Activated CD4-positive, alpha-beta T cell treated with anti-CD3 and anti-CD28 coated beads, Interleukin-2, amount 10 ng/mL, durations not matched to agents 24 days and 14 days (primary cell): Measurements from ENCODE around the gene TRAPPC2L. TPM values are rescaled to one million over a fixed set of nuclear protein-coding genes. Genes with fewer than 3 reads are reported as not detected.
A peak's percentile ranks its signal among the peaks of the same experiment; 100 is the strongest.

Source experiments
- DNase-seq: peaks from one replicate; pipeline ENCODE4 v3.0.0; 2022
- H3K27ac Mint-ChIP-seq: one replicate; pipeline ENCODE4 v1.8.0; 2022; ENCODE audit warnings: mild to moderate bottlenecking, mixed read lengths
- H3K27me3 Mint-ChIP-seq: one replicate; pipeline ENCODE4 v1.8.0; 2022; ENCODE audit warnings: mixed read lengths
- H3K36me3 Mint-ChIP-seq: one replicate; pipeline ENCODE4 v1.8.0; 2022; ENCODE audit warnings: low read depth, mild to moderate bottlenecking, mixed read lengths
- H3K4me1 Mint-ChIP-seq: one replicate; pipeline ENCODE4 v1.8.0; 2021; ENCODE audit warnings: mixed read lengths
- H3K4me3 Mint-ChIP-seq: one replicate; pipeline ENCODE4 v1.8.0; 2022; ENCODE audit warnings: mild to moderate bottlenecking, moderate library complexity, mixed read lengths
- H3K9me3 Mint-ChIP-seq: one replicate; pipeline ENCODE4 v1.8.0; 2021; ENCODE audit warnings: mixed read lengths
- intact Hi-C: fragments of 100-400 bp; cut with micrococcal nuclease; formaldehyde crosslinking; loops from one replicate; pipeline ENCODE4 v1.15.1; 2023
- total RNA-seq: library from RNA; stranded (reverse); gene quantifications from 2 replicates; pipeline ENCODE4 v1.2.3, GENCODE V29; 2022

Gene TRAPPC2L
- total RNA-seq, 1 donor from 2014 or later: 62.1 TPM

GRCh38 chr16:88854306-88855111 is 2.4 kb upstream of the TRAPPC2L start:
- Mint-ChIP-seq H3K4me3 (peak overlapping the region; percentile 72), H3K4me1 (peaks cover 19% of the 10 kb centered on the region), H3K36me3 (peaks cover 12% of the 10 kb centered on the region), H3K27ac (no peak overlapping the region), H3K9me3 (no peaks in the 10 kb centered on the region), H3K27me3 (no peaks in the 10 kb centered on the region)
- intact Hi-C loops: no loop called here
- DNase-seq: peak; percentile 65

DNA sequence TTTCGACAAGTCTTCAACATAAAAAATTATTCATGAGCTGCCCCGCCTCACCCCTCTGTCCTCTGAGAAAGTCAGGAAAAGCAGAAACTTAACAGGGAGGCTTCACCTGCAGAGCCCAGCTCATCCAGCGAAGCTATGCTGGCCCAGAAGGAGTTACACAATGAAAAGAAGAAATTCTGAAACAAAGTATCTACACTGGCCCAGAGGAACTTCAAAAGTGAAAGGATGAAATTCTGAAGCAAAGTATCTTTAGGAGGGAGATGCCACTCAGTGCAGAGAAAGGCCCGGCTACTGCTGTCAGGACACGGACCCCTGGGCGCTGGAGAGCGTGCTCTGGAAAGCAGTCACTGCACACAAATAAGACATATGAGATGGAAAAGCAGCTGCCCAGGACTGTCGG is 1.8 kb upstream of the TRAPPC2L start:
- intact Hi-C loops: no loop called here
- Mint-ChIP-seq H3K27ac (peak overlapping the region; percentile 30), H3K27me3 (no peaks in the 10 kb centered on the region), H3K36me3 (peaks cover 18% of the 10 kb centered on the region), H3K4me3 (peak overlapping the region; percentile 72), H3K9me3 (no peaks in the 10 kb centered on the region), H3K4me1 (peaks cover 19% of the 10 kb centered on the region)
- no peak for DNase-seq

DNA sequence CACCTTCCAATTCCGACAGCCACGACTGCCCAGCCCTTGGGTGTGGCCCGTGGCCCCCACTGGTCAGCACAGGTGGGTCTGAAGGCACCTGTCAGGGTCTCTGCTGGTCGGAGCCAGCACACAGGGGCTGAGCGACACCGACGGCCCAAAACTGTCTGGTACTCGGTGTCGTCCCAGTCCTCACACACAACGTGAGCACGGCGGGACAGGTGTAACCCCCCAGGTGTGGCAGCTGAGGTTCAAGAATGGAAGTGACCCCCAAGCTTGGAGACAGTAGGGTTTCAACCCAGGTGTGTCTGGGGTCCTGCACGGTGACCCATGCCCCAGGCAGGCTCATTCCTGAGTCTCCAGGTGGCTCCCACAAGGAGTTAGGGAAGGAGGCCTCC is 1.2 kb upstream of the TRAPPC2L start:
- no peaks in the 10 kb centered on the region for H3K9me3 Mint-ChIP-seq
- H3K27ac Mint-ChIP-seq: no peak overlapping the region
- no peaks in the 10 kb centered on the region for H3K27me3 Mint-ChIP-seq
- DNase-seq: no peak
- intact Hi-C loops: loop anchor here (1.0 kb wide), 1 partner anchor 73 kb away; no protein-coding TSS in a partner anchor
- peaks cover 19% of the 10 kb centered on the region for H3K4me1 Mint-ChIP-seq
- H3K4me3 Mint-ChIP-seq: peak overlapping the region; percentile 76
- peaks cover 18% of the 10 kb centered on the region for H3K36me3 Mint-ChIP-seq

DNA sequence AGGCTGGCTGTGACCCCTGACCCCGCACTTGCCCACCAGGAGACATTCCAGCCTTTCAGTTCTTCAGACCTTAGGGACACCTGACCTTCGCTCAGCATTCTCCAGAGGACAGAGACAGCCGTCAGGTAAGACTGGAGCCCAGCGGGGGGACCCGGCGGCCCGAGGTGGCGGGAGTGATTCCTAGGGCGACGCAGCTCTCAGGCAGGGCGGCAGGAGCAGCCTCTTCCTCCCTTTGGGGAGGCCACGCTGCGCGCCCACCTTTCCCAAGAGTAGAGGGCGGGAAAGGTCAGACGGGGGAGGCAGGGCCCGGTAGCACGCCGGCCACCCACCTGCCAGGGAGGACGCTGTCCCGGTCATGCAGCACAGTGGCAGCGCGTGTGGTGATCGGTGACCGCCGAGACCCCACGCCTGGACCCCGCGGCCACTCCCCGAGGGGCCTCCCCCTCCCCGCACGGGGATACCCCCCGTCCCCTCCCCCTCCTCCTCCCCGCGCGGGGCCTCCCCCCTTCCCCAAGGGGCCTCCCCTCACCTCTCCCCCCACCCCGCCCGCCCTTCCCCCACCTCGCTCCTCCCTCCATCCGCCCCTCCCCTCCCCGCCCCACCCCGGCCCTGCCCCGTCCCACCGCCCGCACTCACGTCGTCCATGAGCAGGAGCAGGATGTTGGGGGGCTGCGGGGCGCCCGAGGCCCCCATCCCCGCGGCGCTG is 652 bp upstream of the TRAPPC2L start:
- peaks cover 22% of the 10 kb centered on the region for H3K36me3 Mint-ChIP-seq
- H3K27me3 Mint-ChIP-seq: no peaks in the 10 kb centered on the region
- H3K27ac Mint-ChIP-seq: no peak overlapping the region
- H3K4me3 Mint-ChIP-seq: peak overlapping the region; percentile 99
- intact Hi-C loops: loop anchor here (1.0 kb wide), 1 partner anchor 74 kb away; no protein-coding TSS in a partner anchor
- DNase-seq: peak; percentile 67
- no peaks in the 10 kb centered on the region for H3K9me3 Mint-ChIP-seq
- peaks cover 19% of the 10 kb centered on the region for H3K4me1 Mint-ChIP-seq

GRCh38 chr16:88857728-88858339 is 907 bp downstream of the TRAPPC2L start:
- Mint-ChIP-seq H3K4me1 (peaks cover 17% of the 10 kb centered on the region), H3K27ac (peak overlapping the region; percentile 94), H3K27me3 (no peaks in the 10 kb centered on the region), H3K36me3 (peaks cover 22% of the 10 kb centered on the region), H3K4me3 (peak overlapping the region; percentile 99), H3K9me3 (no peaks in the 10 kb centered on the region)
- DNase-seq: peak; percentile 92
- intact Hi-C loops: loop anchor here (1.0 kb wide), 3 partner anchors 42 to 358 kb away; no protein-coding TSS in a partner anchor

DNA sequence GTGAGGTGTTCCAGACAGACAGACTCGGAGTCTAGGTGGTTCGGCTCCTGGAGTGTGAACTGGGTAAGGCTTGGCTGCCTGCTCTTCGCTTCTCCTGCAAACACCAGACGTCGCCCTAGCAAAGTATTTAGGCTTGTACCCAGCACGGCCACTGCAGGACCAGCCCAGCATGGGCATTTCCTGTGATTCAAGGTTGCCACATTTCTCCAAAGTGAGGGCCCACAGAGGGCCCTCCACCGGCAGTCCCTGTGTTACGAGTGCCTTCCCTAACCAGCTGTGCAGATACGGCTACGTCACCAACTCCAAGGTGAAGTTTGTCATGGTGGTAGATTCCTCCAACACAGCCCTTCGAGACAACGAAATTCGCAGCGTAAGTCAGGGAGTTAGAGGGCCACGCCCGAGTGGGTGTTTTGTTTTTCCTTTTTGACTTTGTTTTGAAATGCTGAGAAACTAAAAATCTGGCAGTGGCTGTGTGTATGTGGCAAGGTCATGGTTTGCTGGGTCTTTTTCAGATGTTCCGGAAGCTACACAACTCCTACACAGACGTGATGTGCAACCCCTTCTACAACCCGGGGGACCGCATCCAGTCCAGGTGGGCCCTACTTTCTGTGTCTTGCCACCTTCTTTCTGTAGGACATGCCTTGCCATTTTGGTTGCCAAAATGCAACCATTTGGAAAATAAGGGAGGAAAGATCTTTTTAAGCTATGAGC is 2.6 kb downstream of the TRAPPC2L start:
- Mint-ChIP-seq H3K36me3 (peaks cover 22% of the 10 kb centered on the region), H3K4me3 (peak overlapping the region; percentile 26), H3K27ac (no peak overlapping the region), H3K4me1 (peaks cover 17% of the 10 kb centered on the region), H3K27me3 (no peaks in the 10 kb centered on the region), H3K9me3 (no peaks in the 10 kb centered on the region)
- intact Hi-C loops: no loop called here
- no peak for DNase-seq

DNA sequence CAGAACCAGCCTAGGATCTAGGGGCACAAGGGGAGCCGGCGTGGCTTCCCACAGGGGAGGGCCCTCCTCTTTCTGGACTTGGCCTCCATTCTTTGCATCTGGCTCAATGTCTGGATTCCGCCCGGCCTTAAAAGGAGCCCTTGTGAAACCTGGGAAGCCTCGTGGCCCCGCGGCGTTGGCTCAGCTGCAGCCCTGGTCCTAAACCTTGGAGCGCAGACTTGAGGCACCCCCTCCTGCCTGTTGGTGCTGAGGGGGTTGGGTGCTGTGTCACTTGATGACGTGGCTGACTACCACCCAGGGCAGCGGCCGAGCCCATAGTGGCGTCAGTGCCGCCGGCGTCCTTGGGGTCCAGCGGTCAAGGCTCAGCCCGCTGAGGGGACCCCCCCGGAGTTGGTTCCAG is 4.4 kb downstream of the TRAPPC2L start:
- Mint-ChIP-seq H3K27ac (no peak overlapping the region), H3K36me3 (peaks cover 19% of the 10 kb centered on the region), H3K9me3 (no peaks in the 10 kb centered on the region), H3K4me3 (no peak overlapping the region), H3K4me1 (peaks cover 10% of the 10 kb centered on the region), H3K27me3 (no peaks in the 10 kb centered on the region)
- no peak for DNase-seq
- intact Hi-C loops: no loop called here

DNA sequence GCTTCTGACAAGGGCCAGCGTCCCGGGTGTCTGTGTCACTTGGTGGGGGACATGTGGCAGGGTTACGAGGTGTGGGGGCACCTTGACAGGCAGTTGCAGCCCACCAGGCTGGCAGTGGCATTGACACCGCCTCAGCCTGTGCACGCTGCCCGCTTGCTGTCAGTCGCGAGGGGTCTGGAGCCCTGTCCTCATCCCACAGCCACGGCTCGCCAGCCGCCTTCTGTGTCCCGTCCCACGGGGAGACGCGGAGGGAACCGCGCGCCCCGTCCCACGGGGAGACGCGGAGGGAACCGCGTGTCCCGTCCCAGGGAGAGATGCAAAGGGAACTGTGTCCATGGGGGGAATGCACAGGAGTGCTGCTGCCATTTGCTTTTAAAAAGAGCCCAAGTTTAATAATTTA is 6.0 kb downstream of the TRAPPC2L start:
- Mint-ChIP-seq H3K4me1 (peaks cover 6% of the 10 kb centered on the region), H3K4me3 (no peak overlapping the region), H3K36me3 (peaks cover 14% of the 10 kb centered on the region), H3K27me3 (no peaks in the 10 kb centered on the region), H3K27ac (no peak overlapping the region), H3K9me3 (no peaks in the 10 kb centered on the region)
- no peak for DNase-seq
- intact Hi-C loops: no loop called here

GRCh38 chr16:88863426-88863825 is 6.5 kb downstream of the TRAPPC2L start:
- Mint-ChIP-seq H3K9me3 (no peaks in the 10 kb centered on the region), H3K4me1 (peaks cover 2% of the 10 kb centered on the region), H3K36me3 (peaks cover 12% of the 10 kb centered on the region), H3K27me3 (no peaks in the 10 kb centered on the region), H3K4me3 (no peak overlapping the region), H3K27ac (no peak overlapping the region)
- DNase-seq: no peak
- intact Hi-C loops: no loop called here

- H3K4me1 Mint-ChIP-seq: no peaks in the 10 kb centered on the region
- no peaks in the 10 kb centered on the region for H3K9me3 Mint-ChIP-seq
- H3K27me3 Mint-ChIP-seq: no peaks in the 10 kb centered on the region
- H3K4me3 Mint-ChIP-seq: no peak overlapping the region
- H3K27ac Mint-ChIP-seq: no peak overlapping the region
- H3K36me3 Mint-ChIP-seq: peaks cover 10% of the 10 kb centered on the region
- DNase-seq: no peak
- intact Hi-C loops: no loop called here
Measured at GRCh38 chr16:88864099-88864498, 7.2 kb downstream of the TRAPPC2L start.

DNA sequence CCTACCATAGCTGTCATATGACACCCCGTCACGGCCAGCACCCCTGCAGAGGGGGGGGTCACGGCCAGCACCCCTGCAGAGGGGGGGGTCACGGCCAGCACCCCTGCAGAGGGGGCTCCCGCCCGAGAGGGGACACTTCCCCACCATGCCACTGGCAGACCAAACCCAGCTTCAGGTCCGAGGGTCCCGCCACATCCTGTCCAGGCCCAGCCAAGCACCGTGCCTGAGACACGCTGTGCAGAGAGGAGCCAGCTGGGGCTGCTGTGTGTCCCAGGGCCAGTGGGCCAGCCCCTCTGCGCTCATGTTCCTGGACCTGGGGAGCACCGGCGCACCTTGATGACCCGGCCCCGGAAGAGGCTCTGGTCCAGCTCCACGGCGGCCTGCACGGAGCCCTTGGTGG is 7.6 kb downstream of the TRAPPC2L start:
- Mint-ChIP-seq H3K36me3 (peaks cover 10% of the 10 kb centered on the region), H3K27me3 (peaks cover 1% of the 10 kb centered on the region), H3K4me1 (no peaks in the 10 kb centered on the region), H3K27ac (no peak overlapping the region), H3K9me3 (no peaks in the 10 kb centered on the region), H3K4me3 (no peak overlapping the region)
- intact Hi-C loops: no loop called here
- DNase-seq: no peak

GRCh38 chr16:88865310-88865709 is 8.4 kb downstream of the TRAPPC2L start:
- peaks cover 5% of the 10 kb centered on the region for H3K27me3 Mint-ChIP-seq
- H3K4me3 Mint-ChIP-seq: no peak overlapping the region
- no peaks in the 10 kb centered on the region for H3K9me3 Mint-ChIP-seq
- DNase-seq: no peak
- H3K36me3 Mint-ChIP-seq: peaks cover 4% of the 10 kb centered on the region
- intact Hi-C loops: no loop called here
- H3K27ac Mint-ChIP-seq: no peak overlapping the region
- H3K4me1 Mint-ChIP-seq: no peaks in the 10 kb centered on the region

GRCh38 chr16:88865742-88866141 is 8.8 kb downstream of the TRAPPC2L start:
- H3K4me1 Mint-ChIP-seq: no peaks in the 10 kb centered on the region
- H3K9me3 Mint-ChIP-seq: no peaks in the 10 kb centered on the region
- DNase-seq: no peak
- H3K4me3 Mint-ChIP-seq: no peak overlapping the region
- peaks cover 4% of the 10 kb centered on the region for H3K36me3 Mint-ChIP-seq
- H3K27ac Mint-ChIP-seq: no peak overlapping the region
- H3K27me3 Mint-ChIP-seq: peaks cover 8% of the 10 kb centered on the region
- intact Hi-C loops: no loop called here
